Activated naive CD8-positive, alpha-beta T cell treated with anti-CD3 and anti-CD28 coated beads, Interleukin-2, amount 50 U/mL, for 16 hours (primary cell): Measurements from ENCODE around the gene DMXL2.

ENCODE experiments used
- DNase-seq: peaks from one replicate; pipeline ENCODE4 v3.0.0-alpha.2; 2020; ENCODE audit warnings: low read depth, low spot score

The DMXL2 gene

DNA sequence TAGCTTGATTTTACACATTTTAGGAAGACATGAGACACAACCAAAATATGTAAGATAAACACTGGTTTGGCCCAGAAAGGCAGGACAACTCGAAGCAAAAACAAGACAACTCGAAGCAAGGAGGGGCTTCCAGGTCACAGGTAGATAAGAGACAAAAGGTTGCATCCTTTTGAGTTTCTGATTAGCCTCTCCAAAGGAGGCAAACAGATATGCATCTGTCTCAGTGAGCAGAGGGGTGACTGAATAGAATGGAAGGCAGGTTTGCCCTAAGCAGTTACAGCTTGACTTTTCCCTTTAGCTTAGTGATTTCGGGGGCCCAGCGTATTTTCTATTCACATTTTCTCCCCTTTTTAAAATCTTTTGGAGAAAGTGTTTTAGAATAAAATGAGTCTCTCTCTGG is 206.4 kb downstream of the DMXL2 start:
- DNase-seq, result no peak

DNA sequence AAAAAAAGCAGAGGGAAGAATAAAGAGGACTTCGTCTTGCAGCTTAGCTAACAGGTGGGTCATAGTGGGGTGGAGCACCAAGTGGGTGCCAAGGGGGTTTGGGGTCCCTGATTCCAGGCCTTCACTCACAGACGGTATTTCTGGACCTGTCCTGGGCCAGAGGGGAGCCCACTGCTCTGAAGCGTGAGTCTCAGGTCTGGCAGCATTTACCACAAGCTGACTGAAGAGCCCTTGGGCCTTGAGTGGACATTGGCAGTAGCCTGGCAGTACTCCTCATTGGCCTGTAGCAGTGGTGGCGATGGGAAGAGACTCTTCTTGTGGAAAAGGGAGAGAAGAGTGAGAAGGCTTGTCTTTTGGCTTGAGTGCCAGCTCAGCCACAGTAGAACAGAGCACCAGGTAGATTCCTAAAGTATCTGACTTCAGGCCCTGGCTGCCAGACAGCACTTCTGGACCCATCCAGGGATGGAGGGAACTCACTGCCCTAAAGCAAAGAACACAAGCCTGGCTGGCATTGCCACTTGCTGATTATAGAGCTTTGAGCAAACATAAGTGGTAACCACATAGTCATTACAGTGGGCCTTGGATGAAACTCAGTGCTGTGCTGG is 208.2 kb downstream of the DMXL2 start:
- no peak for DNase-seq

DNA sequence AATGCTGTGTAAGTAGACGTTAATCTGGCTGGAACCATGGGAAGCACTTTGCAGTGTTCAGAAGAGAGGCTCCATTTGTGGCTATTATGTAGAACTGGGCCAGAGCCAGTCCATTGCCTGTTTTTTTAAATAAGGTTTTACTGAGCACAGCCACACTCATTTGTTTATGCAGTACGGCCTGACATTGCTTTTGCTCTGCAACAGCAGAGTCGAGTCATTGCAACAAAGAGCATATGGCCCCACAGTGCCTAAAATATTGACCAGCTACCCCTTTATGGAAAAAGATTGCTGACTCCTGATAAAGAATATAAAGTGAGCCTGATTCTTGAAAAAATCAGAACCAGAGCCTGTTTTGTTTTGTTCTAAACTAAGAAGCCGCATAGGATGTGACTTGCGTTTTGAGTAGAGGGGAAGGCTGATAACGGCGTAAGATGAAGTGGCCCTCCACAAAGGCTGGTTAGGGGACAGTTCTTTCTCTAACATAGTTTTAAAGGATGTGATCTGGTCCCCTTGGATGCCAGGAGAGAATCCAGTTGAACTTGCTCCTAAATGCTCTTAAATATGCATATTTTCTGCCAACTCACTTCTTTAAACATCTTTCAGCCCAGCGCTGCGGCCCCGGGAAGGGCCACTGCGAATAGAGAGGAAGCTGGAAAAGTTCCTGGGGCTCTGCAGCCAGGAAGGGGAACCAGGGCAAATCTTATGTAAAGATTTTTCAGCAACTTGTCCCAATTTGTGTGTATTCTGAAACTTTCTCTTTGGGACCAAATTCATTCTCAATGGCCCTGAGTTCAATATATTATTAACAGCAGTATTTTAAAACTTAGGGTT is 216.7 kb downstream of the DMXL2 start:
- no peak for DNase-seq

DNA sequence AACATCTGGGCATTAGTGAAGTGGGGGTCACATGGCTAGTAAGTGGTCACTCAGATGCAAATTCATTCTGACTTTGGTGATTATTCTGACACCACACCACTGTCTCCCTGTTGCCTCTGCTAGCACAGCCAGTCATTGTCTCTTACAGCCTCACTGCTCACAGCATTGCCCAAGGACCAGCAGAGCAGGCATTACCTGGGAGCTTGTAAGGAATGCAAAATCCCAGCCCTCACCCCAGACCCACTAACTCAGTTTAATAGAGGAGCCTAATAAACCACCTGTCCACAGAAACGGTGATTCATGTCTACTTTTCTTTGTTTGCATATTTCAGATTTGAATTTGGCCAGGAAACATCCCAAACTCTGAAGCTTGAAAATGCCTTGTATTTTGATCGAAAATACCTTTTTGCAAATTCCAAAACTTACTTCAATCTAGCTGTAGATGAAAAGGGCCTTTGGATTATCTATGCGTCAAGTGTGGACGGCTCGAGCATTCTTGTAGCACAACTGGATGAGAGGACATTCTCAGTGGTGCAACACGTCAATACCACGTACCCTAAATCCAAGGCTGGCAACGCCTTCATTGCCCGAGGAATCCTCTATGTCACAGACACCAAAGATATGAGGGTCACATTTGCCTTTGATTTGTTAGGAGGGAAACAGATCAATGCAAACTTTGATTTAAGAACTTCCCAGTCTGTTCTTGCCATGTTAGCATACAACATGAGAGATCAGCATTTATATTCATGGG is 218.4 kb downstream of the DMXL2 start:
- no peak for DNase-seq

DNA sequence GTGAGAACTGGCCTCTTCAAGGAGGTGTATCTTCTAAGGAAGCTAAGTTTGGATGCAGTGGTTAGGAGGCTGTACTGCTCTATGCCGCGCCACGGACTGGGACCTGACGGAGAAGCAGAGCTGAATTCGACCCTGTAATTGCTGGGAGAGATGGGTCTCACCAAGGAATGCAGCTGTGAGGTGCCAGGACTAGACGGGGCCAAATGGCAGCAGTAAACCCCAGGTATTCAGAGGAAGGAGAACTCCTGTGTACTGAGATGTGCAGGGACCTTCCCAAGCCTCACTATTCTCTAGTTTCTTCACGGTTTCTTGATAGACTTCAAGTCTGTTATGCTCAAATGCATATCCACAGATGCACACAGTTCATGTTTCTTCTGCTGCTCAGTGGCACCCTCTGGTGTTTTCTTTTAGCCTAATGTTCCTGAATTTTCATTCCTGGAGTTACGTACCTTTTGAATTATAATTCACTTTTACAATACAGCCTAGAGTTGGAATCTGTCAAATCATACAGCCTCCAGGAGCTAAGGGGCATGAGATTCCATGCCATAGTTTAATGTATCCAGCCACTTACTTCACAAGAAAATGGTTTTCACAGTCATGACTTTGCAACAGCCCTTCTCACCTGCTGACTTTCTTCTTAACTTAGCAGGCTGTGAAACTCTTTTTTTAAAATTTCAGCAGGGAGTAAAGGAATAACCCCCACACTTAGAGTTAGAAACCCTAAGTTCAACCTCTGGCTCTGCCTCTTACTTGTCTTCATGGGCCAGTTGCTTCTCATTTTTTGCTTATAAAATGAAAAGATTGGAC is 219.3 kb downstream of the DMXL2 start:
- no peak for DNase-seq

DNA sequence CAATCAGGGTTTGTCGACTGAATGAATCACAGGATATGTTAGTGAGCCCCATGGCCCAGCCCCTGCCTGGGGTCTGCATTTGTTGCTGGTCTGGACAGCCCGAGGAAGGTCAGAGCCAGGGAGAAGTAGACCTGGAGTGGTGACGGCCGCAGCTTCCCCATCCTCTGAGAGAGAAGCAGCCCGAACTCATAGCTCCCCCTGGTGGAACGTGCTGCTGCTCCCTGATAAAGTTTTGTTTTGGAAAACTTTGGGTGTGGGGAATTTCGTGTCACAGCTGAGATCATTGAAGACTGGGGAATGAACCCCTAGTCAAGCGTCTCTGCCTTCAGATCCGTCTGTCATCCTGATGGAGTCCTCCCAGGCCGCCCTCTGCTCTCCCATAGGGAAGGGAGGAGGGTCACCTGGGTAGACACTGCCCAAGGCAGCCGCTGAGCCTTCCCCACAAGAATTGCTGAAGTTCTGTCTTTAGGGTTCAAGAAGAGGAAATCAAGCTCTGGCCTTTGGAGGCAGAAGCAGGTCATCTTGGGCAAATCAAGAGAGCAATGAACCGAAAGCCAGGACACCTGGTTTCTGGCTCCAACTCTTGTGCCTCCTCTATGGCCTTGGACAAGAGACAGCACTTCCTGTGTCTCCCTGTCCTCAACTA is 220.6 kb downstream of the DMXL2 start:
- DNase-seq, result no peak

DNA sequence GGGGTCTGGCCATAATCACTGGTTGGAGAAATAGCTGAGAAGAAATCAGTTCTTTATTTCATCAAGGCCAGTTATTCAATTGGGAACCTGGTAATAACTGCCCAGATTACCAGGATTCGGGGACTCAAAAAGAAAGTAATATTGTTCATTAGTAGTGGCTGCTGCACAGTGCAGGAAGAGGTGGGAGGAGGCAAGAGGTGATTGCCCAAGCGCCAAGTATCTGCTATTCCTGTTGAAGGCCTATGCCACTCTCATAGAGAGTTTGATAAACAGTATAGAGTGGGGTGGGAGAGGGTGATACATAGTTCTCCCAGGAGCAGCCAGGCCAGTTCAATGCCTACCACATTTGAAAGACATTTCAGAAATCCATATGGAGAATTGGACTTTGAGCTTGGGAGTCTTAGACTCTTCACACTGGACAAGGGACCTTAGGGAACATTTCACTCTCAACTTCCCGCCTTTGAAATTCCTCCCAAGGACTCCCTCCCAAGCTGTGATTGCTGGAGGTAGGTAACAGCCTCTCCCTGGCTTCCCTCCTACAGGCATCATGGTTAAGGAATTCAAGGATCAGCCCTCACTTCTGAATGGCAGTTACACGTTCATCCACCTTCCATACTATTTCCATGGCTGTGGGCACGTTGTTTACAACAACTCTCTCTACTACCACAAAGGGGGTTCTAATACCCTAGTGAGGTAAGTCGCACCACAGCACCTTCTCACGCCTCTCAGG is 221.4 kb downstream of the DMXL2 start:
- DNase-seq, result no peak

DNA sequence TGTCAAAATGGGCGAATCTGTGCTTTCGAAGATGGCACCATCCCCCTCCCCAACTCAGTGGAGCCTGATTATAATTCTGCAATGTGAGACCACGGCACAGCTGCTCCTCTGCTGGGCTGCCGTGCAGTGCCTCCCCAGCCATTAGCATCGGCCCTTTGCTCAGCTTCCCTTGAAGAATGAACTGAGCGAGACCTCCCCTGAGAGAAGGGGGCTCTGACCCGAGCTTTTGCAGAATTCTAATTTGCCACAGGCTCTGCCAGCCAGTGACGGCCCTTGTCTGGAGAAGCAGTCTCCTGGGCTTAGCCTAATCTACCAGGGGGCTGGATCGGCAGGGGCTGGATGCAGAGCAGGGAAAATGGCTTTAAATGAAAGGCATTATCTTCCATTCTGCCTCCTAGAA is 223.9 kb downstream of the DMXL2 start:
- DNase-seq, result no peak
